ENCODE measurements around the gene TELO2.
"Not testable (repeated sequence)": the region's sequence is repeated elsewhere in the genome, so short reads cannot be mapped to it uniquely, and the experiment has no call there.

Gene TELO2

DNA sequence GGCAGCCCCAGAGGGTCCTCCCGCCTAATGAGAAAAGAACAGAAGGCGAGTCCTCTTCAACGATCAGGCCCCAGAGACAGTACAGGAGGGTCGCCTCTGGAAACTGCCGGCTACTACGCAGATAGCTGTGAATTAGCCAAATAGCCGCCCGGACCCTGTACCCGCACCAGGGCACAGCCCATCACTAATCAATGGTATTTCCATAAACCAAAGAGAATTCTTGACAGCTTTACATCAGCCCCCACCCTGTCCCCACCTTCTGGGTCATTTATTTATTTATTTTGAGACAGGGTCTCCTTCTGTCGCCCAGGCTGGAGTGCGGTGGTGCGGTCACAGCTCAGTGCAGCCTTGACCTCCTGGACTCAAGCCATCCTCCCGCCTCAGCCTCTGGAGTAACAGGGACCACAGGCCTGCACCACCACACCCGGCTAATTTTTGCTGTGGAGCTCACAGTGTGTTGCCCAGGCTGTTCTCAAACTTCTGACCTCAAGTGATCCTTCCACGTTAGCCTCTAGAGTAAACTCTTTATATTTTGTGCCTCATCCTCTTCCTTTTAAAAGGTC is 17.5 kb upstream of the TELO2 start:
- DNase-seq (ENCODE audit: low read depth in 2 of 2), result no peak

DNA sequence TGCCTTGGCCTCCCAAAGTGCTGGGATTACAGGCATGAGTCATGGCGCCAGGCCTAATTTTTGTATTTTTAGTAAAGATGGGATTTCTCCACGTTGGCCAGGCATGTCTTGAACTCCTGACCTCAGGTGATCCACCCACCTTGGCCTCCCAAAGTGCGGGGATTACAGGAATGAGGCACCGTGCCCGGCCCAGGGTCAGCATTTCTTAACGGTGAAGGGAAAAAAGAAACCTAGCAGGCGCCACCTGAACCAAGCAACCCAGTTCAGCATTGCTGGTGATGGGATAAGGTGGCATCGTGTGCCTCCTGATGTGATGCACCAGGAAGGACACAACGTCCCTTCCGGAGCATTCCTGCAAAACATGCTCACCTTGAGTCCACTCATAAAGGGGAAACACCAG is 16.1 kb upstream of the TELO2 start:
- DNase-seq (ENCODE audit: low read depth in 2 of 2), result no peak

DNA sequence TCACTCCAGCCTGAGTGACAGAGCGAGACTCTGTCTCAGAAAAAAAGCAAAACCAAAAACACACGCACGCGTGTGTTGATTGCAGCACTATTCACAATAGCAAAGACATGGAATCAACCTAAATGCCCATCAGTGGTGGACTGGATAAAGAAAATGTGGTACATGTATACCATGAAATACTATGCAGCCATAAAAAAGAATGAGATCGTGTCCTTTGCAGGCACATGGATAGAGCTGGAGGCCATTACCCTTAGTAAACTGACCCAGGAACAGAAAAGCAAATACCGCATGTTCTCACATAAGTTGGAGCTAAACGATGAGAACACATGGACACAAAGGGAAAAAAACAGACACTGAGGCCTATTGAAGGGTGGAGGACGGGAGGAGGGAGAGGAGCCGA is 14.2 kb upstream of the TELO2 start:
- not testable (repeated sequence) for DNase-seq (ENCODE audit: low read depth in 2 of 2)

GRCh38 chr16:1481906-1482835 is 11.0 kb upstream of the TELO2 start:
- no peak for DNase-seq (ENCODE audit: low read depth in 2 of 2)

DNA sequence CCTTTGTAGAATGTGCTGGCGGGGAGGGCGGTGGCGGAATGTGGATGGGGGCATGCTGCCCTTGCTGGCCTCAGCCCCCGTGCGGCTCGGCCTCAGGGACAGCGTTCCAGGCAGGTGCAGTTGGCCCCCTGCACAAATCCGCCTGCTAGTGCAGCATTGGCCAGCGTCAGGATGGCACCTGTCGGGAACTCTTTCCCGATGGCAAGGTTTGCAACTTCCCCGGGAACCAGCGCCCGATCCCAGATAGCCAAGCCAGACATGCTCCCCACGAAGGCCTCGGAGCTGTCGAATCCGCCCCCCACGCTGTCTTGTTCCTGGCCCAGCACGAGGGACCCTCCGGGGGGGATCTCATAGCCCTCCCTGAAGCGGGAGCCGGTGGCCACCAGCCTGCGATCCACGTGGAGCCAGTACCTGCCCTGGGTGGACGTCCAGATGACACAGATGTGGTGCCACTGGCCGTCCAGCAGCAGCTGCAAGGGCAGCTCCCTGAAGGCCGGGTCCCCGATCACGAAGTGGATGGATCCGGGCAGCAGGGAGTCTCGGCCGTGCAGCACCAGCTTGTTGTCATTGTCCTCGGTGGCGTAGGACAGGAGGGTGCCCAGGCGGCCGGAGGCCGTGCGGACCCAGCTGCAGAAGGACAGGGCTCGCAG is 7.2 kb upstream of the TELO2 start:
- DNase-seq (ENCODE audit: low read depth in 2 of 2), result no peak

DNA sequence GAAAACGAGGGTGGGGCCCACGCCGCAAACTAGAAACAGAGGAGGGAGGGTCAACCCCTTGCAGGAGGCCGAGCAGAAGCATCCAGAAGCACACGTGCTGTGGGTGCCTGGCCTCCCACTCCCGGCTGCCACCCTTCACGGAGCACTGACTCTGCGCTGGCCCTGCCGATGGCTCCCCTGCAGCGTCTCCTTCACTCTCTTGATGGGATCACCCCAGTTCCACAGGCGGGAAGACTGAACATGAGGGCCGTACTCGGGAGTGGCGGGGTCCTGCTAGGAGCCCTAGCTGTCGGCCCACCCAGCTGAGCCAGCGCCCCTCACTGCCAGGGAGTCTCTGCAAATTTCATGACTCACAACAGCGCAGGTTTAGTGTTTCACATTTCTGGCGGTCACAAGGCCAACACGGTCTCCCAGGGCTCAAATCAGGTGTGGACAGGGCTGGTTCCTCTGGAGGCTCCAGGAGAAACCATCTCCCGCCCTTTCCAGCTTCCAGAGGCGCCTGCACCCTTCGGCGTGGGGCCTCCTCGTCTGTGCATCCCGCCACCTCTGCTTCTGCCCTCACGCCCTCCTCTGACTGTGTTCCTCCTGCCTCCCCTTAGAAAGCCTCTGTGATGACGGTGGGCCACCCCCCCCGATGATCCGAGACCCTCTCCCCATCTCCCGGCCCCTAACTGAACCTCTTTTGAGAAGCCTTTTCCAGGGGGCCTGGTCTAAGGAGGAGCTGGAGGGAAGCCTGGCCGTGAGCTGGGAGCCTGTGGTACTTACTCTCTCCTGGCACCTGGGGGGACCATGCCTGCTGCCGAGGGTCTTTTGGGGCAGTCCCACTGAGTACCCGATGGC is 6.4 kb upstream of the TELO2 start:
- DNase-seq (ENCODE audit: low read depth in 2 of 2), result no peak

DNA sequence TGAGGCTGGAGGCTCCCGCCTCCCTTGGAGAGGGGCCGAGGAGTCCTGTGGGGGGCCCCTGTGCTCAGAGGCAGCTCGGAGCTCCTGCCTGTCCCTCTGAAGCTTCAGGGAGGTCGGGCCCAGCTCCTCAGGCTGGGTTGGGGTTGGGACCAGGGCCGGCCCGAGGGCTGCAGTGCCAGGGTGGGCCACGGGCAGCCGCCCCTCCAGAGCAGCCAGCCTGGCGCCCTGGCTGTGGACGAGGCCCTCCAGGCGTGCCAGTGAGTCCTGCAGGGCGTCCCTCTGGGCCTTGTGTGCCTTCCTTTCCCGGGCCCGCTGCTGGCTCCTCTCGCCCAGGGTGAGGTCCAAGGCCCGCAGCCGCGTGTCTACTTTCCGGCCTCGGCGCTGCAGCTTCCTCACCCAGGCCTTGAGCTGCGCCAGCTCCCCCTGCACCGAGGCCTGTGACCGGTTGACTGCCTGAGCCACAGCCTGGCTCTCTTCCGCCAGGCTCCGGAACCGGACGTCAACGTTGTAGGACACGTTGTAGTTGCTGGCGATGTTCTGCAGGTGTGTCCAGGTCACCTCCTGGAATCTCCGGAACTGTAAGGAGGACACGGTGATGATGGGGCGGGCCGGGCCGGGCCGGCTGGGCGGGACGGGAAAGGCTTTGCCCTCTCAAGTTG is 5.6 kb upstream of the TELO2 start:
- DNase-seq (ENCODE audit: low read depth in 2 of 2), result no peak

DNA sequence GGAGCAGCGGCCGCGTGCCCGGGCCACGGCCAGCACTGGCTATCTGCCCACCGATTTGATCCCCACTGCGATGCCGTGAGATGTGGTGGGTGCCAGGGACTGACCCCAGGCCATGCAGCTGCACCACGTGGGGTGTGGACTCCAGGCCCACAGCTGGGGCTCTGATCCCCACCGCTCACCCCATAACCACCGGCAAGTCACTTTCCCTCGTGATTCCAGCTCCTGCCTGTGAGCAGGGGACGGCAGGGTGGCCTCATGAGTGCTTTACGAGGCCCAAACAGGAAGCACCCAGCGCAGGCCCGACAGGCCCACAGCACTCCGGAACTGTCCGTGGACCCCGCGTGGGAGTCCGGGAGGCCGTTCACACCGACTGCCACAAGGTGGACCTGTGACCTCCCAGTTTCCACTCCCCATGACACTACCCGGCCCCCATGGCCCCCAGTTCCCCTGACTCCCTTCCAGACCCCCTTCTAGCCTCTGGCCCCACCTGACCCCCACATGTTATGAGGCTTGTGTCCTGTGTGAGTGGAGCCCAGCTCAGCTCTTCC is 5.0 kb upstream of the TELO2 start:
- no peak for DNase-seq (ENCODE audit: low read depth in 2 of 2)

DNA sequence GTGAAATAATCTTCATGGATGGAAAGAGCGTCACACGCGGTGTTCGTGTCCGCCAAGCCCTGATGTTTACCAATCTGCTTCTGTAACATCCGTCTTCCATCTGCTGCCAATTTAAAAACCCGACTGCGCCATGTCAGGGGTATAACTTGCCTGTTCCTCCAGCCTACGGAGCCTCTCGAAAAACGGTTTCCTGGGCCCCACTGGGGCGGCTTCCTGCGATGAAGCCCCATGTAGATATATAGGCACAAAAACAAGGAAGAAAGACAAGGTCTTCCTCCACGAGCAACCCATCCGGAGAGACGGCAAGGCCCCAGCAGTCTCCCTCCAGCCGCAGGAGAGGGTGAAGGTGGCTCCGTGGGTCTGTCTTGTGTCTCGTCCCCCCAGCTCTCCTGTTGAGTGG is 4.5 kb upstream of the TELO2 start, which contains the start of gene PTX4:
PTX4 (minus strand) TSS at position 326 of the 400 bp plus-strand sequence; CDS start at position 291, 35 bp downstream.
- DNase-seq (ENCODE audit: low read depth in 2 of 2), result no peak

- DNase-seq (ENCODE audit: low read depth in 2 of 2), result no peak
These were observed 4.1 kb upstream of the TELO2 start for GRCh38 chr16:1489077-1489476.

DNA sequence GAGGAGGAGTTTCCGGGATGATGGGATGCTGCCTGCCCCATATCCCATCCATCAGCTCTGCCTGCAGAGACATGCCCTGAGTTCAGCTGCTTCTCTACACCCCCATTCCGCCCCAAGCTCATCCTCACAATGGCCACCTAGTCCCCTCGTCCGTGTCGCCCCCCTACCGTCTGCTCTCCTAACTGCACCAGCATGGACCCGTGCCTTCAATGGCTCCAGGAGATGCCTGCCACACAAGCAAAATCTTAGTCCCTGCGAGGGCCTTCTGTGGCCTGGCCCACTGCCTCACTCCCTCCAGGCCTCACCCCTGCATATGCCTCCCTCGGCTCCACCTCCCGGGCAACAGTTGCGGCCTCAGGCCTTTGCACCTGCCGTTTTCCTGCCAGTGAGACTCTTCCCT is 1.8 kb upstream of the TELO2 start:
- no peak for DNase-seq (ENCODE audit: low read depth in 2 of 2)

- DNase-seq (ENCODE audit: low read depth in 2 of 2), result no peak
These were observed 858 bp upstream of the TELO2 start for GRCh38 chr16:1492082-1492922.

DNA sequence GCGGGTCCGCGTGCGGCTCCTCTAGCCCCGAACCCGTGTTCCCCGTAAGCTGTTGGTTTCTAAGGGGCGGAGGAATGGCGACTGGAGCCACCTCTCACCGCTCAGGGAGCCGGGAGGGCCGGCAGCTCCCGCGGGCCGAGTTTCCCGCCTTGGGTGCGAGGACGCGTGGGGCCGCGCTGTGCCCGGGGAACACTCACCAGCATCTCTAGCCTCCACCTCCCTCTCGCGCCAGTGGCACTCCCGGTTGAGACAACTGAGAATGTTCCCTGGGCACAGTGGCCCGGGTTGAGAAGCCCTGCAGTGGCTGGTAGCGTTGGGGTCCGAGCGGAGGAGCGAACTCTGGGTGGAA is 560 bp downstream of the TELO2 start:
- DNase-seq (ENCODE audit: low read depth in 2 of 2), result no peak

DNA sequence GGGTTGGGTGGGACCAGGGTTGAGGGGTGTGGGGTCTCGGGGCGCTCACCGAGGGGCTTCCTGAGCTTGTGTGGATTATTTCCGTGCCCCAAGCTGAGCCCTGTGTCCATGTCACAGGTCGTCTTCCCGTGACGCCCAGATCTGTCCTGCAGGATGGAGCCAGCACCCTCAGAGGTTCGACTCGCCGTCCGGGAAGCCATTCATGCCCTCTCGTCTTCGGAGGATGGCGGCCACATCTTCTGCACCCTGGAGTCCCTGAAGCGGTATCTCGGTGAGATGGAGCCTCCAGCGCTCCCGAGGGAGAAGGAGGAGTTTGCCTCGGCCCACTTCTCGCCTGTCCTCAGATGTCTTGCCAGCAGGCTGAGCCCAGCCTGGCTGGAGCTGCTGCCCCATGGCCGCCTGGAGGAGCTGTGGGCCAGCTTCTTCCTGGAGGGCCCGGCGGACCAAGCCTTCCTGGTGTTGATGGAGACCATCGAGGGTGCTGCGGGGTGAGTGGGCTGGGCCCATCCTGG is 1.0 kb downstream of the TELO2 start:
- DNase-seq (ENCODE audit: low read depth in 2 of 2), result no peak

GRCh38 chr16:1494711-1495110 is 1.6 kb downstream of the TELO2 start:
- no peak for DNase-seq (ENCODE audit: low read depth in 2 of 2)

DNA sequence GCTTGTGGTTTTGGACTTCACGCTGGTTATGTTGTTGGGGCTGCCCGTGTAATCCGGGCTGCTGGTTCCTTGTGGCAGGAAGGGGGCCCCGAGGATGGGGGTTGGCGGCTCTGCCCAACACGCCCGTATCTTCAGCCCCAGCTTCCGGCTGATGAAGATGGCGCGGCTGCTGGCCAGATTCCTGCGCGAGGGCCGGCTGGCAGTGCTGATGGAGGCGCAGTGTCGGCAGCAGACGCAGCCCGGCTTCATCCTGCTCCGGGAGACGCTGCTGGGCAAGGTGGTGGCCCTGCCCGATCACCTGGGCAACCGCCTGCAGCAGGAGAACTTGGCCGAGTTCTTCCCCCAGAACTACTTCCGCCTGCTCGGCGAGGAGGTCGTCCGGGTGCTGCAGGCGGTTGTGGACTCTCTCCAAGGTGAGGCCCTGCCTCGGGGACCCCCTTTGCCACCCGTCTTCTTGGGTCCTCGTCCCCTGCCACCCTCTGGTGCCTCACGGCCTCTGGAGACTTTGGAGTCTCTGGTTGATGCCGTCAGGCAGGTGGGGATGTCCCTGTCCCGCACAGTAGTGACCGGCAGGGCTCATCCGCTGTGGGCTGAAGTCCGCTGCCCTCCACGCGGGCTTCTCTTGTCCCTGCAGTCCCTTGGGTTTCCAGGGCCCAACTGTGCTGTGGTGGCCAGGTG is 2.2 kb downstream of the TELO2 start:
- no peak for DNase-seq (ENCODE audit: low read depth in 2 of 2)

DNA sequence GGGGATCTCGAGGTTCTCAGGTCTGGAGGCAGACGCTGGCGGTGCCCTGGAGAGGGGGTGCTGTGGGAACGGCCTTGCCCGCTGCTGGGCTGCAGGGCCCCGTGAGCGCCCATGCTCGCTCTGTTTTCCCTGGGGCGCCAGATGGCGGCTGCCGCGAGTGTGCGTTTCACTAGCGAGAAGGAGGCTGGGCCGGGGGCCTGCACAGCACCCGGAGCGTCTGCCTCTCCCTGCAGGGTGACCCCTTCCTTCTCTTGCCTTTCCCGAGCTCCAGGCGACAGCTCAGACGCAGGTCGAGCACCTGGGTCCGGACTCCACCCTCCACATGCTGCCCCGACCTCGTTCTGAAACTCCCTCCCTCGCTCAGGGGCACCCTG is 2.7 kb downstream of the TELO2 start:
- no peak for DNase-seq (ENCODE audit: low read depth in 2 of 2)

GRCh38 chr16:1496464-1496863 is 3.3 kb downstream of the TELO2 start:
- no peak for DNase-seq (ENCODE audit: low read depth in 2 of 2)

GRCh38 chr16:1497014-1497598 is 3.9 kb downstream of the TELO2 start:
- no peak for DNase-seq (ENCODE audit: low read depth in 2 of 2)

Measured in stimulated activated CD4-positive, alpha-beta T cell treated with anti-CD3 and anti-CD28 coated beads, Interleukin-1b, Interleukin-23, amount 100 ng/mL, for 4 hours (primary cell).